BJ (cell line): ENCODE results near the gene OTUB1. TPM values are rescaled to one million over a fixed set of nuclear protein-coding genes. Genes with fewer than 3 reads are reported as not detected.

Experiments
- CTCF ChIA-PET: fragments of 350-600 bp; formaldehyde crosslinking; extraction: SDS; loops from one replicate; lab custom pipeline; 2021; ENCODE audit warnings: antibody characterized with exemption, inconsistent platforms; lab: Yijun Ruan, JAX
- POLR2A ChIA-PET: fragments of 300-600 bp; sonication (Branson Sonifier 250); formaldehyde crosslinking; extraction: SDS; loops from one replicate; lab custom pipeline; 2021; ENCODE audit warnings: antibody characterized with exemption; lab: Charles Lee
- DNase-seq: peaks from one replicate; pipeline ENCODE4 v3.0.0-alpha.2; 2011; ENCODE audit warnings: low read depth
- H3K27me3 ChIP-seq: 2 replicates; pipeline ENCODE4 v1.6.0; 2011; ENCODE audit warnings: low read length; ENCODE audit not compliant: control insufficient read depth, insufficient read depth
- H3K36me3 ChIP-seq: 2 replicates; pipeline ENCODE4 v1.5.1; 2011; ENCODE audit warnings: low read length; ENCODE audit not compliant: control insufficient read depth, insufficient read depth
- H3K4me3 ChIP-seq: 2 replicates; pipeline ENCODE4 v1.5.1; 2011; ENCODE audit warnings: low read depth, mild to moderate bottlenecking, control low read depth, low read length
- CTCF ChIP-seq: IDR thresholded peaks from 2 replicates; pipeline ENCODE4 v1.5.1; 2011; ENCODE audit warnings: low read depth, mild to moderate bottlenecking, control low read depth, inconsistent platforms, low read length, moderate library complexity; ENCODE audit not compliant: insufficient read depth
- polyA plus RNA-seq: library from polyadenylated mRNA; depleted of rRNA; stranded (reverse); fragments of >200 nt; gene quantifications from 2 replicates; pipeline ENCODE4 v1.2.3, GENCODE V29; 2011

OTUB1 gene
- polyA plus RNA-seq, 1 experiment = 143 TPM

- POLR2A ChIA-PET = no interaction called here
- no peaks in the 10 kb centered on the region for H3K27me3 ChIP-seq
- no peak overlapping the region for H3K4me3 ChIP-seq
- CTCF ChIA-PET = interaction anchor here (0.6 to 6.8 kb wide), 17 partner anchors 11 to 301 kb away, joined by 3 to 239 read pairs (median 4); partner anchors contain the start of gene STIP1
- TF ChIP-seq CTCF = no peak
- DNase-seq = no peak
- H3K36me3 ChIP-seq = peaks cover 10% of the 10 kb centered on the region
These were observed 15.5 kb downstream of the OTUB1 start for GRCh38 chr11:64001484-64002420.

GRCh38 chr11:64003807-64004589 is 17.8 kb downstream of the OTUB1 start:
- Histone ChIP-seq H3K36me3 (no peaks in the 10 kb centered on the region), H3K27me3 (no peaks in the 10 kb centered on the region), H3K4me3 (no peak overlapping the region)
- CTCF ChIA-PET = interaction anchor here (1.1 to 6.8 kb wide), 2 partner anchors 144 to 146 kb away, joined by 3 to 239 read pairs; no protein-coding TSS in a partner anchor
- TF ChIP-seq CTCF = no peak
- POLR2A ChIA-PET = no interaction called here
- no peak for DNase-seq

GRCh38 chr11:64004590-64004984 is 18.3 kb downstream of the OTUB1 start:
- ChIA-PET CTCF (interaction anchor here (0.6 to 1.1 kb wide), 3 partner anchors 9 to 143 kb away, joined by 3 read pairs; no protein-coding TSS in a partner anchor), POLR2A (no interaction called here)
- Histone ChIP-seq H3K36me3 (no peaks in the 10 kb centered on the region), H3K4me3 (no peak overlapping the region), H3K27me3 (no peaks in the 10 kb centered on the region)
- DNase-seq = no peak
- no peak for TF ChIP-seq CTCF

GRCh38 chr11:64005691-64006090 is 19.5 kb downstream of the OTUB1 start:
- no peak for DNase-seq
- H3K4me3 ChIP-seq = no peak overlapping the region
- CTCF ChIA-PET = interaction anchor here (2.3 to 3.2 kb wide), 2 partner anchors 143 to 147 kb away, joined by 12 to 15 read pairs; no protein-coding TSS in a partner anchor

More at GRCh38 chr11:64005691-64006090, 19.5 kb downstream of the OTUB1 start:
- Histone ChIP-seq H3K36me3 (no peaks in the 10 kb centered on the region), H3K27me3 (no peaks in the 10 kb centered on the region)
- POLR2A ChIA-PET = no interaction called here
- TF ChIP-seq CTCF = no peak
